ENCODE measurements around the gene WNK4. TPM values are rescaled to one million over a fixed set of nuclear protein-coding genes. Genes with fewer than 3 reads are reported as not detected.
A peak's percentile ranks its signal among the peaks of the same experiment; 100 is the strongest.

WNK4 gene
- total RNA-seq, 1 donor from 2014 or later: 2.7 TPM

GRCh38 chr17:42817866-42818265, 37.5 kb downstream of the WNK4 start:
- Mint-ChIP-seq H3K9me3 (no peaks in the 10 kb centered on the region), H3K4me3 (no peak overlapping the region), H3K27ac (no peak overlapping the region), H3K4me1 (ENCODE audit: unreplicated experiment) (no peaks in the 10 kb centered on the region), H3K36me3 (peaks cover 22% of the 10 kb centered on the region), H3K27me3 (no peaks in the 10 kb centered on the region)
- no peak for TF ChIP-seq CTCF (conservative IDR thresholded peaks at IDR 0.05)
- DNase-seq (ENCODE audit: extremely low spot score, unreplicated experiment): no peak

- H3K4me3 Mint-ChIP-seq: no peak overlapping the region
- no peak overlapping the region for H3K27ac Mint-ChIP-seq
- H3K4me1 Mint-ChIP-seq (ENCODE audit: unreplicated experiment): peaks cover 1% of the 10 kb centered on the region
- DNase-seq (ENCODE audit: extremely low spot score, unreplicated experiment): no peak
- no peak for TF ChIP-seq CTCF (conservative IDR thresholded peaks at IDR 0.05)
- H3K9me3 Mint-ChIP-seq: no peaks in the 10 kb centered on the region
- H3K36me3 Mint-ChIP-seq: peaks cover 22% of the 10 kb centered on the region
- no peaks in the 10 kb centered on the region for H3K27me3 Mint-ChIP-seq
Observed at GRCh38 chr17:42818379-42818778, 38.0 kb downstream of the WNK4 start.

- H3K27me3 Mint-ChIP-seq: no peaks in the 10 kb centered on the region
- TF ChIP-seq CTCF (conservative IDR thresholded peaks at IDR 0.05): peak; percentile 86
- H3K36me3 Mint-ChIP-seq: peaks cover 11% of the 10 kb centered on the region
- no peak for DNase-seq (ENCODE audit: extremely low spot score, unreplicated experiment)
- no peaks in the 10 kb centered on the region for H3K9me3 Mint-ChIP-seq
- H3K4me3 Mint-ChIP-seq: peak overlapping the region; percentile 36
- H3K27ac Mint-ChIP-seq: peak overlapping the region; percentile 72
- peaks cover 12% of the 10 kb centered on the region for H3K4me1 Mint-ChIP-seq (ENCODE audit: unreplicated experiment)
Observed at GRCh38 chr17:42819939-42820535, 39.6 kb downstream of the WNK4 start.

GRCh38 chr17:42821176-42821575, 40.8 kb downstream of the WNK4 start:
- H3K27me3 Mint-ChIP-seq: no peaks in the 10 kb centered on the region
- no peak overlapping the region for H3K27ac Mint-ChIP-seq
- peaks cover 12% of the 10 kb centered on the region for H3K4me1 Mint-ChIP-seq (ENCODE audit: unreplicated experiment)
- TF ChIP-seq CTCF (conservative IDR thresholded peaks at IDR 0.05): no peak
- no peaks in the 10 kb centered on the region for H3K9me3 Mint-ChIP-seq
- peak overlapping the region; percentile 55 for H3K4me3 Mint-ChIP-seq
- peaks cover 8% of the 10 kb centered on the region for H3K36me3 Mint-ChIP-seq
- no peak for DNase-seq (ENCODE audit: extremely low spot score, unreplicated experiment)

GRCh38 chr17:42827472-42827871, 47.1 kb downstream of the WNK4 start:
- no peak for TF ChIP-seq CTCF (conservative IDR thresholded peaks at IDR 0.05)
- Mint-ChIP-seq H3K9me3 (no peaks in the 10 kb centered on the region), H3K36me3 (no peaks in the 10 kb centered on the region), H3K27ac (no peak overlapping the region), H3K27me3 (peaks cover 24% of the 10 kb centered on the region), H3K4me1 (ENCODE audit: unreplicated experiment) (peaks cover 17% of the 10 kb centered on the region), H3K4me3 (no peak overlapping the region)
- DNase-seq (ENCODE audit: extremely low spot score, unreplicated experiment): no peak

- Mint-ChIP-seq H3K27me3 (peaks cover 24% of the 10 kb centered on the region), H3K36me3 (no peaks in the 10 kb centered on the region), H3K9me3 (no peaks in the 10 kb centered on the region), H3K27ac (peak overlapping the region; percentile 14), H3K4me1 (ENCODE audit: unreplicated experiment) (peaks cover 16% of the 10 kb centered on the region), H3K4me3 (peak overlapping the region; percentile 54)
- no peak for DNase-seq (ENCODE audit: extremely low spot score, unreplicated experiment)
- TF ChIP-seq CTCF (conservative IDR thresholded peaks at IDR 0.05): no peak
Observed at GRCh38 chr17:42830971-42831370, 50.6 kb downstream of the WNK4 start.
